GM19328 (cell line): Measurements from ENCODE around the gene PCSK5.

Source experiments
- ATAC-seq: cut with Tn5 transposase; IDR thresholded peaks from one replicate; pipeline ENCODE4 v1.9.1; 2021; ENCODE audit warnings: mild to moderate bottlenecking, moderate library complexity; ENCODE audit not compliant: unreplicated experiment

The PCSK5 gene

GRCh38 chr9:76221423-76221822, 330.9 kb downstream of the PCSK5 start:
- no peak for ATAC-seq

- ATAC-seq, result no peak
Measured at GRCh38 chr9:76223749-76224340, 333.4 kb downstream of the PCSK5 start.

GRCh38 chr9:76227156-76227555, 336.7 kb downstream of the PCSK5 start:
- no peak for ATAC-seq

GRCh38 chr9:76231001-76231400, 340.5 kb downstream of the PCSK5 start:
- no peak for ATAC-seq

GRCh38 chr9:76232861-76233489, 342.5 kb downstream of the PCSK5 start:
- no peak for ATAC-seq

- ATAC-seq, result no peak
Measured at GRCh38 chr9:76240578-76240977, 350.1 kb downstream of the PCSK5 start.

GRCh38 chr9:76245518-76245917, 355.0 kb downstream of the PCSK5 start:
- ATAC-seq, result no peak

- ATAC-seq, result no peak
Measured at GRCh38 chr9:76246680-76247079, 356.2 kb downstream of the PCSK5 start.

- no peak for ATAC-seq
Measured at GRCh38 chr9:76247426-76247825, 357.0 kb downstream of the PCSK5 start.

GRCh38 chr9:76249309-76249708, 358.8 kb downstream of the PCSK5 start:
- ATAC-seq, result no peak

GRCh38 chr9:76255781-76256455, 365.4 kb downstream of the PCSK5 start:
- ATAC-seq, result no peak

- no peak for ATAC-seq
Measured at GRCh38 chr9:76257311-76257710, 366.8 kb downstream of the PCSK5 start.

GRCh38 chr9:76266649-76267283, 376.3 kb downstream of the PCSK5 start:
- ATAC-seq, result no peak

- ATAC-seq, result no peak
Measured at GRCh38 chr9:76267284-76267652, 376.8 kb downstream of the PCSK5 start.

- no peak for ATAC-seq
Measured at GRCh38 chr9:76269789-76270188, 379.3 kb downstream of the PCSK5 start.

GRCh38 chr9:76271755-76272154, 381.3 kb downstream of the PCSK5 start:
- no peak for ATAC-seq

- ATAC-seq, result no peak
Measured at GRCh38 chr9:76289042-76289441, 398.6 kb downstream of the PCSK5 start.

- ATAC-seq, result no peak
Measured at GRCh38 chr9:76289703-76290102, 399.2 kb downstream of the PCSK5 start.

GRCh38 chr9:76290555-76290954, 400.1 kb downstream of the PCSK5 start:
- no peak for ATAC-seq

- ATAC-seq, result no peak
Measured at GRCh38 chr9:76292246-76292645, 401.8 kb downstream of the PCSK5 start.

GRCh38 chr9:76292658-76293057, 402.2 kb downstream of the PCSK5 start:
- no peak for ATAC-seq

GRCh38 chr9:76294301-76294700, 403.8 kb downstream of the PCSK5 start:
- ATAC-seq, result no peak
